AG10803 (cell line): ENCODE measurements around the gene WDFY1.

Source experiments
- DNase-seq: peaks from one replicate; pipeline ENCODE4 v3.0.0; 2010; ENCODE audit warnings: low read depth
- H3K4me3 ChIP-seq: 2 replicates; pipeline ENCODE4 v1.5.1; 2011; ENCODE audit warnings: mild to moderate bottlenecking, low read length, control low read depth
- TF ChIP-seq, protein P1 (sequence below): conservative IDR thresholded peaks from 2 replicates; pipeline ENCODE4 v1.5.1; 2011; ENCODE audit warnings: mild to moderate bottlenecking, low read length, control low read depth, inconsistent platforms

The WDFY1 gene

DNA sequence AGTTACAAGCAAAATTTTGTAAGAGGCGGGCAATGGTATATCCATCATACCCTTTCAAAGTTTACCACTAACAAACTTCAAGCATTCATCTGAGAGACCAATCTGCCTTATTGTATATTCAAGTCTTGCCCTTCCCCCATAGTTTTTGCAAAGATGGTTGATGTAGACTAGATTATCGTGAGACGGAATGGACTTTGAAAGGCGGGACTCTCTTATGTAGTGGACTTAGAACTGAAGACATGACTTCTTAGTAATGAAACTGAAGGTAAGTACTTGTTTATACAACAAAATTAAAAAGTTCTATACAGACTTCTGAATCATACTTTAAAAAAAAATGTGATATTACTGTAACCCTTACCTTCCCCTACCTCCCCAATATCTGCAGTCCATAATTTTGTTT, 118.1 kb downstream of the WDFY1 start:
- DNase-seq, result no peak
- TF ChIP-seq, protein P1, sequence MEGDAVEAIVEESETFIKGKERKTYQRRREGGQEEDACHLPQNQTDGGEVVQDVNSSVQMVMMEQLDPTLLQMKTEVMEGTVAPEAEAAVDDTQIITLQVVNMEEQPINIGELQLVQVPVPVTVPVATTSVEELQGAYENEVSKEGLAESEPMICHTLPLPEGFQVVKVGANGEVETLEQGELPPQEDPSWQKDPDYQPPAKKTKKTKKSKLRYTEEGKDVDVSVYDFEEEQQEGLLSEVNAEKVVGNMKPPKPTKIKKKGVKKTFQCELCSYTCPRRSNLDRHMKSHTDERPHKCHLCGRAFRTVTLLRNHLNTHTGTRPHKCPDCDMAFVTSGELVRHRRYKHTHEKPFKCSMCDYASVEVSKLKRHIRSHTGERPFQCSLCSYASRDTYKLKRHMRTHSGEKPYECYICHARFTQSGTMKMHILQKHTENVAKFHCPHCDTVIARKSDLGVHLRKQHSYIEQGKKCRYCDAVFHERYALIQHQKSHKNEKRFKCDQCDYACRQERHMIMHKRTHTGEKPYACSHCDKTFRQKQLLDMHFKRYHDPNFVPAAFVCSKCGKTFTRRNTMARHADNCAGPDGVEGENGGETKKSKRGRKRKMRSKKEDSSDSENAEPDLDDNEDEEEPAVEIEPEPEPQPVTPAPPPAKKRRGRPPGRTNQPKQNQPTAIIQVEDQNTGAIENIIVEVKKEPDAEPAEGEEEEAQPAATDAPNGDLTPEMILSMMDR, result no peak
- no peak overlapping the region for H3K4me3 ChIP-seq
